Measurements from ENCODE around the gene PLEKHG7.

The PLEKHG7 gene

DNA sequence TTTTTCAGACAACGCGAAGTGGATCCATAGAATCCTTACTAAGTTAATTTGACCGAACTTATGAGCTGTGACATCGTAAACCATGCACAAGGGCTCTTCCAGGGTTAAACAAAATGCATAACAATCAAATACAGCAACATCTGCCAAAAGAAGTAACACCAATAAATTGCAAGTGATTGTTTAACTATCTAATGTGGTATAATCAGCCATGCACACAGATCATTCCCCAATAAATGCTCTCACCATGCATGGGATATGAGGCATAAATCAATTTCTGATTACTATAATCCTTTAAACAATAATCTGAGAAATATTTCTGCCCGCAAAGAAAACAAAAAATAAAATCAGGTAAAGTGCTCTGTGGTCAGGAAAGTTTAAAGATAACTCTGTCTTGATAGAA, 7.7 kb upstream of the PLEKHG7 start:
- no peak for FAIRE-seq
- no peak for DNase-seq (ENCODE audit: insufficient read length, low spot score)
- TF ChIP-seq POLR2A (IDR thresholded peaks at IDR 0.05; ENCODE audit: low read depth, low read length), result no peak

DNA sequence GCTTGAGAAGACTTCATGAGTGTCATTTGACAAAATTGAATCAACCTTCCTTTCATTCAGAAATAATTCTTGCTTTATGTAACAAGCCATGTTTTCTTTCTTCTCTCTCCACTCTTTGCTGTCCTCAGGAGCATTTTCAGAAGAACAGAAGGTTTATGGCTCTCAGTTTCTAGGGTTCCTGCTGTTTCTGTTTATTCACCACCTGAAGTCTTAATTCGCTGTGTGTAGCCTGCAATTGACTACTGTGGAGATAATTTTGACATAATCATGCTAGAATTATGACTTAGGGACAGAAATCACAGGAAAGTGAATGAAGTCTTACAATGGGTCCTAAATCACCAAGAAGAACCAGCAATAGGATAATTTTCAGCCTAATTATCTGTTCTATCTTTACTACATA, 7.2 kb upstream of the PLEKHG7 start:
- no peak for DNase-seq (ENCODE audit: insufficient read length, low spot score)
- TF ChIP-seq POLR2A (IDR thresholded peaks at IDR 0.05; ENCODE audit: low read depth, low read length), result no peak
- no peak for FAIRE-seq

DNA sequence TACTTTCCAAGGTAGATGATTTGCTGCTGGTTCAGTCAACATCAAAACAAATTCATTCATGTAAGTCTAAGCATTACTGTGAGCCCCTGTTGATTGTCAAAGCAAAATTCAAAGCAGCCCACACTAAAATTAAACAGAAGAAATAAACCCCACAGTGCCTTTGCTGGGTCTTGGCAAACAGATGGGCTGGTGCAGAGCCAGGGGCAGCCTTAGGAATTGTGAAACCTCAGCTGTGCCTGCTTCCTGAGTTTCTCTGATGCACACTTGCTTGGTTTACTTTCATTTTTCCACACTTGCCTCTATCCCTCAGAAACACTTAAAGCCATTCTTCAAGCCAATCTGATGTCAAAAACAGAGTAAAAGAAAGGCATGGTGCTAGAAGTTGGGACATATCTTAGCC, 6.6 kb upstream of the PLEKHG7 start:
- FAIRE-seq (peak; percentile 6), DNase-seq (ENCODE audit: insufficient read length, low spot score) (no peak)
- no peak for TF ChIP-seq POLR2A (IDR thresholded peaks at IDR 0.05; ENCODE audit: low read depth, low read length)

DNA sequence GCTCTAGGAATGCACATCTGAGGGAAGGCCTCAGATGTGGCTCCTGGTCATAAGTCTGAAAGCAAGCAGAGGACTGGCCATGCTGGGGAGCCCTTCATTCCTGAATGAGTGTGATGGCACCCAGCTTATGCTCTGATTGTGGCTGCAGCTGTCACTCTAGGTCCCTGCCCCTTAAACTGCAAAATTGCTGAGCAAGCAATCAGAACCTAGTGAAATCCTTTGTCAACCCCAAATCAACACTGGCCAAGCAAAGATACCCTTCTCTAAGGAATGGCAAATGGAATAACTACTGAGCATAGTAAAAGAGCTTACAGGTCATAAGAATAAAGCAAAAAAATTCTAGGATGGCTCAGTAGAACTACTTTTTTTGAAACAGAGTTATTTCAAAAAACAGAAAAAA, 4.3 kb upstream of the PLEKHG7 start:
- FAIRE-seq, result no peak

DNA sequence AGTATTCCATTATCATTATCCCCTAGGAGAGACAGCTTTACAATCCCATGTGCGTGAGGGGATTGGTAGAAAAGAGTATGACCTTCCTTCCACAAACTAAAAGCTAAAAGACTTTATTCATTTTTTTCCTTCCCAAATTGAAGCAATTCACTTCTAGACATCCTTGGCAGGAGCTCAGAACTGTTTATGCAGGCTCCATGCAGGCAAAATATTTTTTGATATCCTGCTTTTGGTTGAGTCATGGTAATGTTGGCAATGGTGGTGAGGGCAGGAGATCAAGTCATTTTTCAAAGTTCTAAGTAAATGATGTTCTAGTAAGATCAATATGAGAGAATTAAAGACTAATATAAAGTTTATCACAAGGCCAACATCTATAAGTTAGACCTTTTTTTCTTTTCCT, 1.3 kb upstream of the PLEKHG7 start:
- DNase-seq (ENCODE audit: insufficient read length, low spot score) (no peak), FAIRE-seq (no peak)
- TF ChIP-seq POLR2A (IDR thresholded peaks at IDR 0.05; ENCODE audit: low read depth, low read length), result no peak

More for the DNA sequence above, 4.3 kb upstream of the PLEKHG7 start:
- no peak for TF ChIP-seq POLR2A (IDR thresholded peaks at IDR 0.05; ENCODE audit: low read depth, low read length)
- no peak for DNase-seq (ENCODE audit: insufficient read length, low spot score)

DNA sequence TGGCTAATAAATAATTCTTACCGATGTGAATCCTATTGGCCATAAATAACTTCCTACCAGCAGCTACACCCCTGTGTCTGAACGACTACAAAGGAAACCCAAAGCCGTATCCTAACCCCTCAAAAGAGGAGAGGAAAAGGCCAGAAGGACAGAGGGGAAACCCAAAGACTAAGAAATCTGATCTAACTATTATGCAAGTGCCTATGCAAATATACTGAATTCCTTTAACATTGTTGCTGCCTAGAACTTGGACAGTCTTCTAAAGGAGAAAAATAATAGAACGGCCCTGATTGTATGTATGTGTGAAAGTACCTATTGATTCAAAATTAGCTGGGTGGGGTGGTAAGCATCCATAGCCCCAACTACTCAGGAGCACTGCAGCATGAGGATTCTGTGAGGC, 997 bp downstream of the PLEKHG7 start:
- TF ChIP-seq POLR2A (IDR thresholded peaks at IDR 0.05; ENCODE audit: low read depth, low read length), result no peak
- DNase-seq (ENCODE audit: insufficient read length, low spot score) (no peak), FAIRE-seq (no peak)

DNA sequence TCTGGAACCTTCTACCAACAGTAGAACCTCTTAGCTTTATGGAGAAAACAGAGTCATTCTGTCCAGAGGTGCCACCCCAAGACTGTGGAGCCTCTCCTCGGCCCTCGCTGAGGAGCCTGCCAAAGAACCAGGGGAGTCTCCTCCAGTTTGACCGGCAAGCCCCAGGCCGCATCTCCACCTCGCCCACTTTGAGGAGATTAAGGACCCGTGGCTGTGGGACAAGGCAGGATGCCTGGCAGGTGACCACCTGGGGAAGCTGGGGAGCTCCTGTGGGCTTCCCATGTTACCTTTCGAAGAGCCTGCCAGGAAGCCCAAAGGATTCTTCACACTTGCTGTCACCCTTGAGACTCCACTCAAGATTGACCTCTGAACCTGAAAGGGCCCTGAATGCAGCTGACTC, 3.8 kb downstream of the PLEKHG7 start:
- DNase-seq (ENCODE audit: insufficient read length, low spot score) (no peak), FAIRE-seq (no peak)
- TF ChIP-seq POLR2A (IDR thresholded peaks at IDR 0.05; ENCODE audit: low read depth, low read length), result no peak

DNA sequence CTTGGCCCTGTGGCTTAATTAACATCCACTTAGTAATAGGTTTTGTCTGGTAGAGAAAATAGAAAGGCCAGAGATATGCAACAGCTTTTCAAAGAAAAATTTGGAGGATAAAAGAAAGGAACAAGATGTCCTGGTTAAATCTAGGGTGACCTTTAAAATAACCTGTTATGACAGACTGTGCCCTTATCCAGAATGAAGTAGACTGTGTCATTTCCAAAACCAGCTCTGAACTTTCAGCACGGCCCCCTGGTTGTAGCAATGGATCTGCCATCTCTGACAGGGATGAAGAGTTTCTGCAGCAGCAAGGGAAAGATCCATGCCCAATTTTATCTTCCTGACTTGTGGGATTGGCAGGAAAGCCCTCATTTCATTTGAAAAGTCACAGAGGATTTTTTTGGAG, 5.1 kb downstream of the PLEKHG7 start:
- FAIRE-seq, result no peak
- TF ChIP-seq POLR2A (IDR thresholded peaks at IDR 0.05; ENCODE audit: low read depth, low read length), result no peak
- no peak for DNase-seq (ENCODE audit: insufficient read length, low spot score)

DNA sequence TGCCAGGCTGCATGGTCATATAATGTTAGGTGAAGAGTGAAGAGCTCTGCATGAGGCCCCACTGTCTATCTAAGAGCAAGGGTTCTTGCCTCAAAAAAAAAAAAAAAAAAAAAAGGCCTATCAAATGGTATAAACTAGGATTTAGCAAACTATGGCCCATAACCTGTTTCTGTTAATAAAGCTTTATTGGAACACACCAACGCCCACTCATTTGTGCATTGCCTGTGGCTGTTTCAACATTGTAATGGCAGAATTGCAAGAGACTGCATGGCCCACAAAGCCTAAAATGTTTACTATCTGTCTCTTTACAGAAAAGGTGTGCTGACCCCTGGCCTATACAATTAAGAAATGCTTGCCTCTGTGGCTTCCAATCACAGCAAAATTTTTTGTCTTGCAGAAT, 12.8 kb downstream of the PLEKHG7 start:
- no peak for TF ChIP-seq POLR2A (IDR thresholded peaks at IDR 0.05; ENCODE audit: low read depth, low read length)
- FAIRE-seq, result no peak
- no peak for DNase-seq (ENCODE audit: insufficient read length, low spot score)

DNA sequence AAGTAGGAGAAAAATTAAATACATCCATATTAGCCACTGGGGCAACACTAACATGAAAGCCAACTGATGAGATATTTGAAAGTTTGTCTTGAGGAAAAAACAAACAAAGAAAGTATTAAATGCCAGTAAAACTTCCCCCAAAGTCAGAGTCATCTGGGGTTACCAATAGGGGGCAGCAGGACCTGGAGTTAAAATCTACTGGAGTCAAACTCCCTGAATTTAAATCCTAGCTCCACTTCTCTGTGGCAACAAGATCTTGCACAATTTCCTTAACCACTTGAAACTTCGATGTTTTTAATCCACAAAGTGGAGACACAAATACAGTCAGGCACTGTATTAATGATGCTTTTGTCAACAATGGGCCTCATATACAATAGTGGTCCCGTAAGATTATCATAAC, 14.4 kb downstream of the PLEKHG7 start:
- FAIRE-seq, result peak; percentile 27
- DNase-seq (ENCODE audit: insufficient read length, low spot score), result no peak
- no peak for TF ChIP-seq POLR2A (IDR thresholded peaks at IDR 0.05; ENCODE audit: low read depth, low read length)

DNA sequence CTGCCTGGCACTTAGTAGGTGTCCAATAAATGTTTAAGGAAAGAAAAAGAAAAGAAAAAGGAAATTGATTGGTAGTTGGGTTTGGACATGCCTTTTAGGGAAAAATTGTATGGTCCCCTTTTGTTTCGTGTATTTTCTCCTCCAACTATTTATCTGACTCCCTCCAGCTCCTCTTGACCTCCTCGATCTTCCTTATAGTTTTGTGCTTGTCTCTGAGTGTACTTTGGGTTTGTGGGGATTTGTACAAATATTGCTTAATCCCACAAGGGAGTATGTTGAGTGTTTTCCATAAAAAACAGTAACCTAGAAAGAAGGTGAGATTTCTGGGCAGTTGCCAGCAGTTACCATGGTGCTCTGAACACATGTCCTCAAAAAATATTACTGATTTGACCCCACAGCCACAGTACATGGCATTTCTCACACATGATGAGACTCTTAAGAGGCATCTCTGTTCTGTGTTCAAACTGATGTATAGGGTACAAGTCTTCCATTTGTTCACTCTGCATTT, 15.7 kb downstream of the PLEKHG7 start:
- no peak for FAIRE-seq
- DNase-seq (ENCODE audit: insufficient read length, low spot score), result no peak
- no peak for TF ChIP-seq POLR2A (IDR thresholded peaks at IDR 0.05; ENCODE audit: low read depth, low read length)

DNA sequence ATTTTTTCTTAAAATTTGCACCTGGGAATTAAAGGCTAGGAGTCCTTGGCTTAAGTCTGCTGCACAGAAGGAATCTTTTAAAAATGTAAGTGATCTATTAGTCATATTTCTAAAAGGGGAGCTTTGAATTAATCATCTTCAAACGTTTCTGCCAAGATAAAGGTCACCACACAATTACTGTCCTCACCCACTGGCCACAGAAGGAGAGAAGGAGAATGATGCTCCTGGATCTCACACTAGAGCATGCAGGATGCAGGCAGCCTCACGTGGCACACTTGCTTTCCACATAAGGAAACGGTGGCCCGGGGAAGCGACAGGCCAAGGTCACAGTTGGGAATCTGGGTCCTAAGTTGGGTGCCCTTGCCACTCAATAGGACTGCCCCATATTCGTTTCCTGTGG, 16.9 kb downstream of the PLEKHG7 start:
- no peak for TF ChIP-seq POLR2A (IDR thresholded peaks at IDR 0.05; ENCODE audit: low read depth, low read length)
- FAIRE-seq (no peak), DNase-seq (ENCODE audit: insufficient read length, low spot score) (no peak)

DNA sequence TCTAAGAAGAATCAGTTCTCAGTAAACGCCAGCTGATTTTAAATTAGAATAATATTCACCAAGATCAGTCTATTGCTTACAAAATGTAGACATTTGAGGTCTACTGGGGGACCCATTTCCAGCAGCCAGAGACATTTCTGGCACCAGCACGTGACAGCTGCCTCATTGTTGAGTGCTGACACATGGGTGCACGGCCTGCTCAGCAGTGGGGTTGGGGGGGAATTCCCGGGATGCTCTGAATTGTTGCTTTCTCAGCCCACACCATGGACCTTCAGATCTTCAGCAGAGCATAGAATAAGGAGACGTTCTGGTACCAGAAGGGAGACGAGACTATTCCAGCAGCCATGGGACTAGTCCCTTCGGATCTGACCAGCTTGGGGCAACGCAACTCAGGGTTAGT, 18.3 kb downstream of the PLEKHG7 start:
- FAIRE-seq, result no peak
- DNase-seq (ENCODE audit: insufficient read length, low spot score), result no peak
- no peak for TF ChIP-seq POLR2A (IDR thresholded peaks at IDR 0.05; ENCODE audit: low read depth, low read length)

DNA sequence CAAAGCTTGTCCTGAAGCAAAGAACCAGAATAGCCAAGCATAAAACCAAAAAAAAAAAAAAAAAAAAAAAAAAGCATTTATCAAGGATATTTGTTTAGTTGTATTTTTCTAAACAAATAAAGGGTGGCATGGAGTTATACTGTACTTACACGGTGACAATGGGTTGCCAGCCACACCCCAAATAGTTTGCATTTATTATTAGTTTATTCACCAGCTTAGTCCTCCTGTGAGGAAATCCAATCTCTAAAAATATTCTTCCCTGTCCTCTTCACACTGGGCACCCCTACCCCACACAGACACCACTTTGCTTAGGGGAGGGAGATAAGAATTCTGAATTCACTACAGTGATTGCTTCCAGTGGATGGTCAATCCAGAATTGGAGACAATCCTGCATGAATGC, 18.9 kb downstream of the PLEKHG7 start:
- DNase-seq (ENCODE audit: insufficient read length, low spot score) (no peak), FAIRE-seq (no peak)
- no peak for TF ChIP-seq POLR2A (IDR thresholded peaks at IDR 0.05; ENCODE audit: low read depth, low read length)

DNA sequence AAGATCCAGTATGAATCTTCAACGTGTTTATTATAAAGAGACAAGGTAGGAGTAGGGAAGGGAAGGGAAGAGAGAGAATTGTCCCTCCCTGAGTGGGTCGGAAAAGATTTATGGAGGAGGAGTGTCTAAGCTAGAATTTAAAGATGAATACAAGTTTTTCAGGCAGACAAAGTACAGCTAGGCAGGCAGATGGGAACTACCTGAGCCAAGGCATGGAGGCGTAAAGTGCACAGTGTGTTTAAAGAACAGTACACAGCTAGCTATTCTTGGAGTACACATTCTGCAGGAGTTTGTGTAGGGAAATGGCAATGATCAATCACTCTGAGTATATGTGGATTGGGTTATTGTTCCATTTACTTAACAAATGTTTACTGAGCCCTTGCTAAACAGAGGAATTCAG, 20.1 kb downstream of the PLEKHG7 start:
- no peak for FAIRE-seq
- no peak for TF ChIP-seq POLR2A (IDR thresholded peaks at IDR 0.05; ENCODE audit: low read depth, low read length)

DNA sequence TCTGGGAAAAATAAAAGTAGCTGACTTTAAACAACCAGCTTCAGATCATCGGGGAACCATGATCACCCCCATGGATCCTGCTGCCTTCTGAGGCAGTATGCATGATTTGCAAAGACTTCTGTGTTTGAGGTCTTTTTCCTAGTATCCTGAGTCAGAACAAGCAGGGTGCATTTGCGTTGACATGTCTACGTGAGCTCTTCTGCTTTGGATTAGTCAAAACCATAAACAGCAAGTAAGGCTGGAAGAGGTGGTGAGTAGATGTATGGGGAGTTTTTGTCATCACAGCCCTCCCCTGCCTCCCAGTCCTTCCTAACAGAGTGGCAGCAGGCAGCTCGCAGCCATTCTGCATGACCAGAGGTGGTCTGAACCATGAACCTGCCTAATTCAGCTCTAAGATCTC, 24.1 kb downstream of the PLEKHG7 start:
- TF ChIP-seq POLR2A (IDR thresholded peaks at IDR 0.05; ENCODE audit: low read depth, low read length), result no peak
- FAIRE-seq, result no peak
- no peak for DNase-seq (ENCODE audit: insufficient read length, low spot score)

More for the DNA sequence above, 20.1 kb downstream of the PLEKHG7 start:
- DNase-seq (ENCODE audit: insufficient read length, low spot score), result no peak
